T-helper 17 cell (primary cell): ENCODE results near the gene HMGN4. TPM values are rescaled to one million over a fixed set of nuclear protein-coding genes. Genes with fewer than 3 reads are reported as not detected.

Experiments
- ATAC-seq: fragments of 150-1000 bp; cut with Tn5 transposase; 2 replicates; pipeline ENCODE4 v1.10.0; 2021; ENCODE audit warnings: mild to moderate bottlenecking, moderate library complexity
- DNase-seq, 3 donors: peaks; one replicate each; pipeline versions ENCODE4 v3.0.0 to v3.0.0-alpha.2; 2020 to 2021
- H3K9me3 ChIP-seq: one replicate; pipeline ENCODE4 v1.7.0; 2013; ENCODE audit warnings: low read length, mild to moderate bottlenecking; ENCODE audit not compliant: control insufficient read depth, poor library complexity, severe bottlenecking
- H3K27ac Mint-ChIP-seq: one replicate; pipeline ENCODE4 v1.8.0; 2022; ENCODE audit warnings: mild to moderate bottlenecking, moderate library complexity, mixed read lengths
- H3K27me3 Mint-ChIP-seq: one replicate; pipeline ENCODE4 v1.8.0; 2022; ENCODE audit warnings: mixed read lengths
- H3K36me3 Mint-ChIP-seq: one replicate; pipeline ENCODE4 v1.8.0; 2022; ENCODE audit warnings: low read depth, mixed read lengths
- H3K4me1 Mint-ChIP-seq: one replicate; pipeline ENCODE4 v1.8.0; 2022; ENCODE audit warnings: mild to moderate bottlenecking, mixed read lengths
- H3K4me3 Mint-ChIP-seq: one replicate; pipeline ENCODE4 v1.8.0; 2022; ENCODE audit warnings: mild to moderate bottlenecking, moderate library complexity, mixed read lengths
- total RNA-seq, 4 donors: library from RNA in 2 of 4; stranded (reverse) in 2 of 4; gene quantifications; one replicate each; pipeline ENCODE4 v1.2.3 and lab custom pipeline; 2022 to 2026

HMGN4 gene
- total RNA-seq, 2 donors from 2014 or later = 54.7 to 60.1 TPM

DNA sequence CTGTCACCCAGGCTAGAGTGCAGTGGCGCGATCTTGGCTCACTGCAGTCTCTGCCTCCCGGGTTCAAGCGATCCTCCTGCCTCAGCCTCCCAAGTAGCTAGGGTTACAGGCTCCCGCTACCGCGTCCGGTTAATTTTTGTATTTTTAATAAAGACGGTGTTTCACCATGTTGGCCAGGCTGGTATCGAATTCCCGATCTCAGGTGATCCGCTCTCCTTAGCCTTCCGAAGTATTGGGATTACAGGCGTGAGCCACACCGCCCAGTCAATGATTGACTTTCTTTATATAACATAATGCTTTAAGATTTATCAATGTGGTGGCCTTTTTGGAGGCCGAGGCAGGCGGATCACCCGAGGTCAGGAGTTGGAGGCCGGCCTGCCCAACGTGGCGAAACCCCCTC, 50.8 kb downstream of the HMGN4 start:
- no peaks in the 10 kb centered on the region for H3K4me1 Mint-ChIP-seq
- H3K27me3 Mint-ChIP-seq = peaks cover 40% of the 10 kb centered on the region

DNA sequence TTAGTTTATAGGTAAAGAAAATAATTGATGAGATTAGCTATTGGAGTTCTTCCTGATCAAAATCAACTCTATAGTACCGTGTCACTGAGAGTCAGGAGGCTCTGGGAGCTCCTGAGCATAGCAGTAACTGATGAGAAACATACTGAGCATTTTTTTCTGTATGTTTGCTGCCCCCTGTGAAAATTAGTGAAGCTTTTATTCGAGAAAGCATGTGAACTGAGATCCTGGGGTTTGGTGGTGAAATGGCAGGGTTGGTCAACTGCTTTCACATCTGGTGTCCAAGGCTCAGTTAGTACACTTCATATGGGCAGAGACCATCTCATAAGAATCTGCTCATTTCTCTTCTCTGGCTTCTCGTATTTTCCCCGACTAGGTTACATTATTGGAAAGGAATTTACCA, 54.5 kb downstream of the HMGN4 start:
- H3K27ac Mint-ChIP-seq = no peak overlapping the region
- H3K9me3 ChIP-seq = no peaks in the 10 kb centered on the region
- DNase-seq (no peak), ATAC-seq (no peak)
- H3K27me3 Mint-ChIP-seq = peaks cover 38% of the 10 kb centered on the region
- H3K4me3 Mint-ChIP-seq = no peak overlapping the region
- H3K4me1 Mint-ChIP-seq = peaks cover 3% of the 10 kb centered on the region
- H3K36me3 Mint-ChIP-seq = no peaks in the 10 kb centered on the region

More for the DNA sequence above, 50.8 kb downstream of the HMGN4 start:
- H3K9me3 ChIP-seq = no peaks in the 10 kb centered on the region
- Mint-ChIP-seq H3K36me3 (no peaks in the 10 kb centered on the region), H3K4me3 (no peak overlapping the region), H3K27ac (no peak overlapping the region)
- ATAC-seq (no peak), DNase-seq (no peak)

DNA sequence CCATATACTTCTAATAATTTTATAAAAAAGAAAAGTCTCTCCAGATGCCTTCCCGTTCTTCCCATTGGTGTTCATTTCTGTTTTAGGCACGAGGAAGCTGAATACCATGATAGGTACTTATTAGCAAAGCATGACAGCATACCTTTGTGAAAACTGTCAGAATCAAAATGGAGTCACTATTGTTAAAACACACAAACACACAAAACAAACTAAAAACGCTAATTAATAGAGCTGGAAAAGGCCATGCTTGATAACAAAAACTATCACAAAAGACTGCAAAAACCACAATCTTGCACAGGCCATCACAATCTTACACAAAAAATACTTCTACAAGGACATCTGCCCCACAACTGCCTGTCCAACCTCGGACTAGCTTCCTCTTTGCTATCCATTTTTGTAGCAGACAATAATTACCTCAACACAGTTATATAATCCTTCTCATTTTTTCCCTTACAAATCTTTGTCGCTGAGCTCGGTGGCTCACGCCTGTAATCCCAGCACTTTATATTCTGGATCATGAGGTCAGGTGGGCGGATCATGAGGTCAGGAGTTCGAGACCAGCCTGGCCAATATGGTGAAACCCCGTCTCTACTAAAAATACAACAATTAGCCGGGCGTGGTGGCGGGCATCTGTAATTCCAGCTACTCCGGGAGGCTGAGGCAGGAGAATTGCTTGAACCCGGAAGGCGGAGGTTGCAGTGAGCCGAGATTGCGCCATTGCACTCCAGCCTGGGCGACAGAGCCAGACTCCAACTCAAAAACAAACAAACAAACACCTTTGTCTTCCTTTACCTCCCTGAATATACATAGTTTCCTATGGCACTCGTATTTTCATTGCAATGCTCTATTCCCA, 55.3 kb downstream of the HMGN4 start:
- DNase-seq (no peak), ATAC-seq (no peak)
- Mint-ChIP-seq H3K27ac (no peak overlapping the region), H3K4me3 (no peak overlapping the region), H3K4me1 (peaks cover 8% of the 10 kb centered on the region), H3K36me3 (peaks cover 2% of the 10 kb centered on the region), H3K27me3 (peaks cover 38% of the 10 kb centered on the region)
- no peaks in the 10 kb centered on the region for H3K9me3 ChIP-seq

DNA sequence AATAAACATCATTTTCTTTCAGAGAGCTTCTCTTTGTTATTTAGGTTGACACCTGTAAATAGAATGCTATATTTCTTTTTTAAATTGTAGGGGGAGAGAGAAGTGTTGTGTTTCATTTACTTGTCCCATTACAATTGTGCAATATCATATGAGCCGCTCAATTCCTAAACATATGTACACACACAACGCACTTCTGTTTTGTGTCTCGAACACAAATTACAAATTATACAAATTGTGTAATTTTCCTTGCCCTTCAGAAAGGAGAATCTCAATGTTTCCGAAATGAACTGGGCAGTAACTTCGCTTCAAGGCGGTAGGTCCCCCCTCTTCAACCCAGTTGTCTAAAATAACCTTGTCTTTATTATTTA, 55.9 kb downstream of the HMGN4 start:
- peaks cover 2% of the 10 kb centered on the region for H3K36me3 Mint-ChIP-seq
- peaks cover 38% of the 10 kb centered on the region for H3K27me3 Mint-ChIP-seq
- H3K4me1 Mint-ChIP-seq = peaks cover 8% of the 10 kb centered on the region
- no peak overlapping the region for H3K27ac Mint-ChIP-seq
- H3K4me3 Mint-ChIP-seq = no peak overlapping the region
- ATAC-seq (no peak), DNase-seq (no peak)
- H3K9me3 ChIP-seq = no peaks in the 10 kb centered on the region

GRCh38 chr6:26594730-26595632, 56.8 kb downstream of the HMGN4 start:
- H3K9me3 ChIP-seq = no peaks in the 10 kb centered on the region
- DNase-seq (no peak), ATAC-seq (no peak)
- Mint-ChIP-seq H3K27me3 (peaks cover 38% of the 10 kb centered on the region), H3K27ac (no peak overlapping the region), H3K36me3 (peaks cover 2% of the 10 kb centered on the region), H3K4me3 (peak overlapping the region; percentile 50), H3K4me1 (peaks cover 8% of the 10 kb centered on the region)

DNA sequence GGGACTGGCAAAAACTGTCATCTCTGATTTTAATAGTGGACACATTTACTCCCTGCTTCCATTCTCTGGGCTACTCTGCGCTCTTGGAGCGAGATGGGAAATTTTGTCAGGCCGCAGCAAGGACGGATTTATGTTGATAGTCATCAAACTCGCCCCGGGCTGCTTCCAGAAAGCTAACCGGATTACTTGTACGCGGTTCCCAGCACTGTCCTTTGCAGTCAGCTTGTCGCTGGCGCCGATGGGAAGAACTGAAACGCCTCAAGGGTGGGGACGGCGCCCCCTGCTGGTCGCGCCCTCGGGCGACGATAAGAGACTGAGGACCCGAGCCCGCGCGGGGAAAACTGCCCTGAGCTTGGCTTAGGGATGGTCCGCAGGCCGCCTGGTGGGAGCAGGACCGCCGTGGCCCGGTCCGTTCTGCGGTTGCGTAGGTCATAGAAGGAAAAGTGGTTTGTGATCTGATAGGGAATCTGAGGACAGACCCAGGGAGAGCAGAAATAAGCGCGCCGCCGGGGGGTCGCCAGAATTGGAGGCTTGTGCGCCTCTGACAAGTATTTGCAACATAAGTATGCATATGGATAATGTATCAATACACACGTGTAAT, 57.6 kb downstream of the HMGN4 start:
- H3K27me3 Mint-ChIP-seq = peaks cover 32% of the 10 kb centered on the region
- no peak overlapping the region for H3K4me3 Mint-ChIP-seq
- ATAC-seq (peak; percentile 43), DNase-seq (peak; percentile 75 to 82 (median 79))
- H3K9me3 ChIP-seq = no peaks in the 10 kb centered on the region
- peaks cover 8% of the 10 kb centered on the region for H3K4me1 Mint-ChIP-seq
- peaks cover 2% of the 10 kb centered on the region for H3K36me3 Mint-ChIP-seq
- no peak overlapping the region for H3K27ac Mint-ChIP-seq

Other genes with a start within 250 kb of the HMGN4 start
- gene BTN3A2, start 173.2 kb upstream of the HMGN4 start, total RNA-seq = 100 to 1,000 TPM; 115 to 147 TPM
- 10 to 100 TPM; 21.4 to 23.6 TPM for gene BTN2A2, start 155.3 kb upstream of the HMGN4 start, total RNA-seq
- 100 to 1,000 TPM; 169 to 205 TPM for gene BTN3A1, start 136.1 kb upstream of the HMGN4 start, total RNA-seq
- gene BTN3A3, start 97.9 kb upstream of the HMGN4 start, total RNA-seq = 10 to 100 TPM; 51.6 to 78.0 TPM
- gene BTN2A1, start 80.4 kb upstream of the HMGN4 start, total RNA-seq = 10 to 100 TPM; 25.9 to 27.9 TPM
- gene BTN1A1, start 38.1 kb upstream of the HMGN4 start, total RNA-seq = under 1 TPM in 1 of 2 donors, not detected in 1; 0.10 TPM
- gene ABT1, start 58.6 kb downstream of the HMGN4 start, total RNA-seq = 10 to 100 TPM; 25.0 to 28.4 TPM
- 1 to 10 TPM; 3.1 to 4.4 TPM for gene ZNF322, start 121.4 kb downstream of the HMGN4 start, total RNA-seq